HCT116 (cell line): ENCODE measurements around the gene PRR20E. TPM values are rescaled to one million over a fixed set of nuclear protein-coding genes. Genes with fewer than 3 reads are reported as not detected.
"Not testable (repeated sequence)": the region's sequence is repeated elsewhere in the genome, so short reads cannot be mapped to it uniquely, and the experiment has no call there.

Experiments used
- ATAC-seq: fragments of 200-7000 bp; cut with Tn5 transposase; 2 replicates; pipeline ENCODE4 v1.9.1; 2020; ENCODE audit warnings: mild to moderate bottlenecking, moderate library complexity
- BruUV-seq: library from RNA; stranded (reverse); fragments of 400-500 nt; replicated peaks from 2 replicates; lab custom pipeline; 2021; lab: Mats Ljungman, UMichigan
- CTCF ChIA-PET: fragments of 300-600 bp; sonication (Branson Sonifier 250); formaldehyde crosslinking; loops from one replicate; lab custom pipeline; 2021; ENCODE audit warnings: antibody characterized with exemption; lab: Charles Lee
- POLR2A ChIA-PET: fragments of 300-600, 350-600 bp; sonication (Branson Sonifier 250); formaldehyde crosslinking; loops from one replicate; lab custom pipeline; 2021; ENCODE audit warnings: antibody characterized with exemption; lab: Charles Lee
- RAD21 ChIA-PET, 2 experiments: fragments of 300-600 bp; sonication (Branson Sonifier 250); formaldehyde crosslinking; loops; one replicate each; lab custom pipeline; 2023; ENCODE audit warnings: low total read pairs in 2 of 2; ENCODE audit not compliant: uncharacterized antibody in 2 of 2, unreplicated experiment in 2 of 2, low non-redundant PET in 1 of 2; lab: Charles Lee
- DNase-seq: peaks from one replicate; pipeline ENCODE4 v3.0.0-alpha.2; 2010; ENCODE audit warnings: low read depth, low spot score
- H2AFZ ChIP-seq: fragments of 200-600 bp; shearing (Covaris generic), sonication (generic); 2 replicates; pipeline ENCODE4 v1.6.1; 2017; ENCODE audit warnings: low read depth, mixed run types, mixed read lengths, antibody characterized with exemption, low read length; ENCODE audit not compliant: poor library complexity, severe bottlenecking
- H3K27ac ChIP-seq: 2 replicates; pipeline ENCODE4 v1.5.1; 2012; ENCODE audit warnings: low read depth, low read length
- H3K27me3 ChIP-seq: fragments of 200-600 bp; sonication (generic); 2 replicates; pipeline ENCODE4 v1.6.1; 2016; ENCODE audit warnings: mixed run types, low read length, mixed read lengths; ENCODE audit not compliant: insufficient read depth
- H3K36me3 ChIP-seq, 2 experiments: fragments of 200-500 bp in 1 of 2; fragments of 200-600 bp in 1 of 2; sonication (Bioruptor generic) in 1 of 2; sonication (generic) in 1 of 2; 2 replicates each; pipeline versions ENCODE4 v1.5.1 to v1.6.1; 2014 to 2016; ENCODE audit warnings: low read length in 2 of 2, inconsistent platforms in 1 of 2, mixed read lengths in 1 of 2, mixed run types in 1 of 2; ENCODE audit not compliant: insufficient read depth in 2 of 2, control insufficient read depth in 1 of 2
- H3K4me1 ChIP-seq, 2 experiments: fragments of 200-600 bp in 1 of 2; sonication (generic) in 1 of 2; 2 replicates each; pipeline versions ENCODE4 v1.5.1 to v1.6.1; 2012 to 2017; ENCODE audit warnings: low read length in 2 of 2, inconsistent platforms in 1 of 2, mild to moderate bottlenecking in 1 of 2, mixed read lengths in 1 of 2, mixed run types in 1 of 2, moderate library complexity in 1 of 2; ENCODE audit not compliant: insufficient read depth in 2 of 2, control insufficient read depth in 1 of 2
- H3K4me2 ChIP-seq: fragments of 200-600 bp; sonication (generic); 2 replicates; pipeline ENCODE4 v1.6.1; 2017; ENCODE audit warnings: mixed run types, low read length, mixed read lengths
- H3K4me3 ChIP-seq, 2 experiments: fragments of 200-600 bp in 1 of 2; sonication (generic) in 1 of 2; replicated peaks in 1 of 2; 2 replicates each; pipeline ENCODE4 v1.5.1; 2011 to 2016; ENCODE audit warnings: low read length in 2 of 2, control low read depth in 1 of 2, low read depth in 1 of 2, mild to moderate bottlenecking in 1 of 2, mixed read lengths in 1 of 2, mixed run types in 1 of 2
- H3K79me2 ChIP-seq: fragments of 200-600 bp; sonication (generic); 2 replicates; pipeline ENCODE4 v1.6.1; 2017; ENCODE audit warnings: mild to moderate bottlenecking, mixed run types, low read length, moderate library complexity, mixed read lengths; ENCODE audit not compliant: insufficient read depth
- H3K9ac ChIP-seq: fragments of 200-600 bp; sonication (generic); 2 replicates; pipeline ENCODE4 v1.6.1; 2016; ENCODE audit warnings: low read length, mixed read lengths
- H3K9me2 ChIP-seq: fragments of 200-600 bp; sonication (generic), shearing (Covaris generic); 2 replicates; pipeline ENCODE4 v1.6.1; 2017; ENCODE audit warnings: mixed run types, mild to moderate bottlenecking, moderate library complexity; ENCODE audit not compliant: insufficient read depth
- H3K9me3 ChIP-seq, 2 experiments: fragments of 200-500 bp in 1 of 2; fragments of 200-600 bp in 1 of 2; sonication (Bioruptor generic) in 1 of 2; sonication (generic) in 1 of 2; 2 replicates each; pipeline ENCODE4 v1.6.1; 2014 to 2017; ENCODE audit warnings: low read length in 2 of 2, mixed read lengths in 2 of 2, inconsistent platforms in 1 of 2, low read depth in 1 of 2, mild to moderate bottlenecking in 1 of 2, mixed run types in 1 of 2, moderate library complexity in 1 of 2; ENCODE audit not compliant: control insufficient read depth in 1 of 2, insufficient read depth in 1 of 2
- H4K20me1 ChIP-seq: fragments of 200-600 bp; sonication (generic), shearing (Covaris generic); 2 replicates; pipeline ENCODE4 v1.6.1; 2017; ENCODE audit warnings: mixed run types, mild to moderate bottlenecking, moderate library complexity; ENCODE audit not compliant: insufficient read depth
- CBX3 ChIP-seq: IDR thresholded peaks from 2 replicates; pipeline ENCODE4 v1.6.1; 2012; ENCODE audit warnings: low read depth
- CEBPB ChIP-seq: IDR thresholded peaks from 2 replicates; pipeline ENCODE4 v1.6.1; 2012; ENCODE audit warnings: low read depth
- EGR1 ChIP-seq: IDR thresholded peaks from 2 replicates; pipeline ENCODE4 v1.6.1; 2012; ENCODE audit warnings: low read depth
- FOSL1 ChIP-seq: IDR thresholded peaks from 2 replicates; pipeline ENCODE4 v1.6.1; 2012; ENCODE audit warnings: low read depth
- JUND ChIP-seq: IDR thresholded peaks from 2 replicates; pipeline ENCODE4 v1.6.1; 2012
- MAX ChIP-seq: IDR thresholded peaks from 2 replicates; pipeline ENCODE4 v1.6.1; 2012
- POLR2AphosphoS5 ChIP-seq: IDR thresholded peaks from 2 replicates; pipeline ENCODE4 v1.6.1; 2011; ENCODE audit warnings: mild to moderate bottlenecking, low read depth, low read length, moderate library complexity
- RAD21 ChIP-seq: IDR thresholded peaks from 2 replicates; pipeline ENCODE4 v1.6.1; 2012; ENCODE audit warnings: low read depth, mild to moderate bottlenecking
- SP1 ChIP-seq: IDR thresholded peaks from 2 replicates; pipeline ENCODE4 v1.6.1; 2012; ENCODE audit warnings: low read depth
- TCF7L2 ChIP-seq: IDR thresholded peaks from 2 replicates; pipeline ENCODE4 v1.7.0; 2011; ENCODE audit warnings: borderline replicate concordance, inconsistent platforms; ENCODE audit not compliant: insufficient read depth, insufficient read length; ENCODE audit errors: extremely low read depth
- YY1 ChIP-seq: IDR thresholded peaks from 2 replicates; pipeline ENCODE4 v1.6.1; 2011; ENCODE audit warnings: low read length, low read depth, moderate library complexity, mild to moderate bottlenecking; ENCODE audit not compliant: insufficient replicate concordance; ENCODE audit errors: extremely low read depth
- ZFX ChIP-seq: fragments of 450-650 bp; IDR thresholded peaks from 2 replicates; pipeline ENCODE4 v1.6.1; 2017
- ZNF274 ChIP-seq: fragments of 200-500 bp; sonication (Bioruptor generic); IDR thresholded peaks from 2 replicates; pipeline ENCODE4 v1.6.1; 2014; ENCODE audit warnings: mild to moderate bottlenecking, low read depth, low read length, inconsistent platforms
- intact Hi-C: fragments of 100-400 bp; cut with micrococcal nuclease; formaldehyde crosslinking; loops from 2 replicates; pipeline ENCODE4 v1.10.0; 2022
- total RNA-seq: library from RNA; stranded (reverse); gene quantifications from one replicate; pipeline ENCODE4 v1.2.1, GENCODE V29; 2021; ENCODE audit not compliant: unreplicated experiment
- TF ChIP-seq, protein P1 (sequence below): IDR thresholded peaks from 2 replicates; pipeline ENCODE4 v1.6.1; 2012; ENCODE audit warnings: low read depth
- TF ChIP-seq, protein P2 (sequence below): IDR thresholded peaks from 2 replicates; pipeline ENCODE4 v1.6.1; 2011; ENCODE audit warnings: mild to moderate bottlenecking, low read length, moderate library complexity; ENCODE audit not compliant: insufficient replicate concordance; ENCODE audit errors: extremely low read depth

The PRR20E gene
- total RNA-seq, 1 experiment from 2014 or later: not detected

- intact Hi-C loops, RAD21 ChIA-PET, H3K9ac ChIP-seq, H3K4me2 ChIP-seq, H3K9me2 ChIP-seq, H3K27ac ChIP-seq, CTCF ChIA-PET, DNase-seq, H2AFZ ChIP-seq, H3K36me3 ChIP-seq, H3K4me1 ChIP-seq, H3K27me3 ChIP-seq, POLR2A ChIA-PET, H3K4me3 ChIP-seq, BruUV-seq, H4K20me1 ChIP-seq, ATAC-seq, H3K79me2 ChIP-seq, H3K9me3 ChIP-seq: not testable (repeated sequence)
These were observed 6.7 kb upstream of the PRR20E start, which contains the start of gene PRR20D for GRCh38 chr13:57160332-57160731. TSS of gene PRR20D (plus strand) at chr13:57160632. CDS start at chr13:57161019, 387 bp downstream.

DNA sequence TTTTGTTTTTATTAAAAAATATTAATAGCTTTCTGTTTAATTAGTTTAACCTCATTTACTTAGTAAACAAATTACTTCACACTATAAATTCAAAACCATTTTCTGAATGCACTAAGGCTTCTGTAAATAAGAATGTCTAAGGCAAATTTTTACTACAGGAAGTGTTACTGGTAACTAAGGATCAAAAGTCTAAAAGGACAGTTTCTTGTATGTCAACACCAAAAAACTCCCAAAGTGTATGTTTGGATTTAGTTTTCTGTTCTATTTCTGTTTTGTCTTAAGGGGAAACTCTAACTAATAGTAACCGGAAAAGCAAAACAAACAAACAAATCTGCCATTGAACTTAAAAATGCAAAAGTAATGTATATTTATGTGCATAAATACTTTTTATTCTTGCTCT lies 24.7 kb downstream of the PRR20E start:
- Histone ChIP-seq H3K4me3 (no peak overlapping the region), H3K27ac (no peak overlapping the region), H3K79me2 (no peaks in the 10 kb centered on the region), H3K36me3 (no peaks in the 10 kb centered on the region), H3K9ac (no peak overlapping the region), H4K20me1 (no peaks in the 10 kb centered on the region), H3K9me3 (no peaks in the 10 kb centered on the region), H2AFZ (no peak overlapping the region), H3K4me1 (no peaks in the 10 kb centered on the region), H3K27me3 (no peaks in the 10 kb centered on the region), H3K9me2 (no peaks in the 10 kb centered on the region), H3K4me2 (no peak overlapping the region)
- ChIA-PET RAD21 (no interaction called here), CTCF (no interaction called here), POLR2A (no interaction called here)
- no peak for DNase-seq
- no TSS peak for BruUV-seq
- intact Hi-C loops: no loop called here
- TF ChIP-seq POLR2AphosphoS5 (no peak), EGR1 (no peak), TCF7L2 (no peak), ZNF274 (no peak), FOSL1 (no peak), CBX3 (no peak), MAX (no peak), RAD21 (no peak), ZFX (no peak), YY1 (no peak), CEBPB (no peak), JUND (no peak), SP1 (no peak)
- TF ChIP-seq, protein P1, sequence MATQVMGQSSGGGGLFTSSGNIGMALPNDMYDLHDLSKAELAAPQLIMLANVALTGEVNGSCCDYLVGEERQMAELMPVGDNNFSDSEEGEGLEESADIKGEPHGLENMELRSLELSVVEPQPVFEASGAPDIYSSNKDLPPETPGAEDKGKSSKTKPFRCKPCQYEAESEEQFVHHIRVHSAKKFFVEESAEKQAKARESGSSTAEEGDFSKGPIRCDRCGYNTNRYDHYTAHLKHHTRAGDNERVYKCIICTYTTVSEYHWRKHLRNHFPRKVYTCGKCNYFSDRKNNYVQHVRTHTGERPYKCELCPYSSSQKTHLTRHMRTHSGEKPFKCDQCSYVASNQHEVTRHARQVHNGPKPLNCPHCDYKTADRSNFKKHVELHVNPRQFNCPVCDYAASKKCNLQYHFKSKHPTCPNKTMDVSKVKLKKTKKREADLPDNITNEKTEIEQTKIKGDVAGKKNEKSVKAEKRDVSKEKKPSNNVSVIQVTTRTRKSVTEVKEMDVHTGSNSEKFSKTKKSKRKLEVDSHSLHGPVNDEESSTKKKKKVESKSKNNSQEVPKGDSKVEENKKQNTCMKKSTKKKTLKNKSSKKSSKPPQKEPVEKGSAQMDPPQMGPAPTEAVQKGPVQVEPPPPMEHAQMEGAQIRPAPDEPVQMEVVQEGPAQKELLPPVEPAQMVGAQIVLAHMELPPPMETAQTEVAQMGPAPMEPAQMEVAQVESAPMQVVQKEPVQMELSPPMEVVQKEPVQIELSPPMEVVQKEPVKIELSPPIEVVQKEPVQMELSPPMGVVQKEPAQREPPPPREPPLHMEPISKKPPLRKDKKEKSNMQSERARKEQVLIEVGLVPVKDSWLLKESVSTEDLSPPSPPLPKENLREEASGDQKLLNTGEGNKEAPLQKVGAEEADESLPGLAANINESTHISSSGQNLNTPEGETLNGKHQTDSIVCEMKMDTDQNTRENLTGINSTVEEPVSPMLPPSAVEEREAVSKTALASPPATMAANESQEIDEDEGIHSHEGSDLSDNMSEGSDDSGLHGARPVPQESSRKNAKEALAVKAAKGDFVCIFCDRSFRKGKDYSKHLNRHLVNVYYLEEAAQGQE: no peak
- TF ChIP-seq, protein P2, sequence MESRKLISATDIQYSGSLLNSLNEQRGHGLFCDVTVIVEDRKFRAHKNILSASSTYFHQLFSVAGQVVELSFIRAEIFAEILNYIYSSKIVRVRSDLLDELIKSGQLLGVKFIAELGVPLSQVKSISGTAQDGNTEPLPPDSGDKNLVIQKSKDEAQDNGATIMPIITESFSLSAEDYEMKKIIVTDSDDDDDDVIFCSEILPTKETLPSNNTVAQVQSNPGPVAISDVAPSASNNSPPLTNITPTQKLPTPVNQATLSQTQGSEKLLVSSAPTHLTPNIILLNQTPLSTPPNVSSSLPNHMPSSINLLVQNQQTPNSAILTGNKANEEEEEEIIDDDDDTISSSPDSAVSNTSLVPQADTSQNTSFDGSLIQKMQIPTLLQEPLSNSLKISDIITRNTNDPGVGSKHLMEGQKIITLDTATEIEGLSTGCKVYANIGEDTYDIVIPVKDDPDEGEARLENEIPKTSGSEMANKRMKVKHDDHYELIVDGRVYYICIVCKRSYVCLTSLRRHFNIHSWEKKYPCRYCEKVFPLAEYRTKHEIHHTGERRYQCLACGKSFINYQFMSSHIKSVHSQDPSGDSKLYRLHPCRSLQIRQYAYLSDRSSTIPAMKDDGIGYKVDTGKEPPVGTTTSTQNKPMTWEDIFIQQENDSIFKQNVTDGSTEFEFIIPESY: no peak
- no peak for ATAC-seq
